Activated naive CD4-positive, alpha-beta T cell treated with Interleukin-2 at 50 U/mL for 16 hours (primary cell): Measurements from ENCODE around the gene TBX4.
A peak's percentile ranks its signal among the peaks of the same experiment; 100 is the strongest.
"Not testable (repeated sequence)": the region's sequence is repeated elsewhere in the genome, so short reads cannot be mapped to it uniquely, and the experiment has no call there.

ENCODE experiments used
- DNase-seq: peaks from one replicate; pipeline ENCODE4 v3.0.0-alpha.2; 2020

Gene TBX4

GRCh38 chr17:61413661-61414126 is 38.5 kb upstream of the TBX4 start:
- DNase-seq, result no peak

GRCh38 chr17:61414141-61414935 is 37.9 kb upstream of the TBX4 start:
- no peak for DNase-seq

GRCh38 chr17:61414936-61415251 is 37.3 kb upstream of the TBX4 start:
- DNase-seq, result no peak

- no peak for DNase-seq
These were observed 36.6 kb upstream of the TBX4 start for GRCh38 chr17:61415374-61416210.

- no peak for DNase-seq
These were observed 36.0 kb upstream of the TBX4 start for GRCh38 chr17:61416211-61416539.

- peak; percentile 68 for DNase-seq
These were observed 35.5 kb upstream of the TBX4 start for GRCh38 chr17:61416540-61417363.

- no peak for DNase-seq
These were observed 33.8 kb upstream of the TBX4 start for GRCh38 chr17:61418449-61418848.

- DNase-seq, result no peak
These were observed 32.7 kb upstream of the TBX4 start for GRCh38 chr17:61419496-61420046.

GRCh38 chr17:61420052-61420451 is 32.2 kb upstream of the TBX4 start:
- DNase-seq, result no peak

- DNase-seq, result no peak
These were observed 31.4 kb upstream of the TBX4 start for GRCh38 chr17:61420745-61421398.

- no peak for DNase-seq
These were observed 30.8 kb upstream of the TBX4 start for GRCh38 chr17:61421460-61421859.

GRCh38 chr17:61422116-61422799 is 30.0 kb upstream of the TBX4 start:
- no peak for DNase-seq

- no peak for DNase-seq
These were observed 29.4 kb upstream of the TBX4 start for GRCh38 chr17:61422869-61423268.

GRCh38 chr17:61423967-61424649 is 28.1 kb upstream of the TBX4 start:
- DNase-seq, result no peak

- DNase-seq, result no peak
These were observed 26.3 kb upstream of the TBX4 start for GRCh38 chr17:61425682-61426481.

GRCh38 chr17:61426482-61427304 is 25.5 kb upstream of the TBX4 start:
- no peak for DNase-seq

GRCh38 chr17:61427567-61427966 is 24.7 kb upstream of the TBX4 start:
- DNase-seq, result no peak

- no peak for DNase-seq
These were observed 22.9 kb upstream of the TBX4 start for GRCh38 chr17:61429274-61429673.

- DNase-seq, result not testable (repeated sequence)
These were observed 22.4 kb upstream of the TBX4 start for GRCh38 chr17:61429831-61430230.
